Measurements from ENCODE around the gene PLA2G4A.

The PLA2G4A gene

GRCh38 chr1:187032982-187033692 is 204.4 kb downstream of the PLA2G4A start:
- DNase-seq, result peak; percentile 14

- no peak for DNase-seq
These were observed 205.1 kb downstream of the PLA2G4A start for GRCh38 chr1:187033693-187034390.

DNA sequence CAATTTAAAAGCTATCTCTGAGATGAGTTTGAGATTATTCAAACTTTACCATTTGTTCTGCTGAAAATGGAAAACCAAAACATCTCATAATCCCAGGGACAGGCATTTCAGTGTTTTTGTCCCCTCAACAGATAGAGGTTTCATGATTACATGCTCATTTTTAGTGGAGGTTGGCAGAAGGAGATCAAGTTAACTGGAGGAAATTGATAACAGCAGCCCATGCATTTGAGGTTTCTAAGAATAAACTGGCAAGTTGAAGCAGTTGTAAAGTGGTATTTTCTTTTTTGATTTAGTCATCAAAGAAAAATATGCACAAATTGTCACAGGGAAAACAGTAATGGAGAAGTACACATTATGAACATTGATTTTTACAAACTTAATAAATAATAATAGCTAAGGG is 205.8 kb downstream of the PLA2G4A start:
- DNase-seq, result no peak

GRCh38 chr1:187037973-187038553 is 209.3 kb downstream of the PLA2G4A start:
- DNase-seq, result no peak

Data from MV-4-11 (cell line).